Pons (tissue), 1 donor: ENCODE results near the gene TMOD1.
A peak's percentile ranks its signal among the peaks of the same experiment; 100 is the strongest.
"Not testable (repeated sequence)": the region's sequence is repeated elsewhere in the genome, so short reads cannot be mapped to it uniquely, and the experiment has no call there.

ENCODE experiments used
- DNase-seq: peaks from one replicate; pipeline ENCODE4 v3.0.0-alpha.2; 2016; ENCODE audit warnings: low spot score

The TMOD1 gene

DNA sequence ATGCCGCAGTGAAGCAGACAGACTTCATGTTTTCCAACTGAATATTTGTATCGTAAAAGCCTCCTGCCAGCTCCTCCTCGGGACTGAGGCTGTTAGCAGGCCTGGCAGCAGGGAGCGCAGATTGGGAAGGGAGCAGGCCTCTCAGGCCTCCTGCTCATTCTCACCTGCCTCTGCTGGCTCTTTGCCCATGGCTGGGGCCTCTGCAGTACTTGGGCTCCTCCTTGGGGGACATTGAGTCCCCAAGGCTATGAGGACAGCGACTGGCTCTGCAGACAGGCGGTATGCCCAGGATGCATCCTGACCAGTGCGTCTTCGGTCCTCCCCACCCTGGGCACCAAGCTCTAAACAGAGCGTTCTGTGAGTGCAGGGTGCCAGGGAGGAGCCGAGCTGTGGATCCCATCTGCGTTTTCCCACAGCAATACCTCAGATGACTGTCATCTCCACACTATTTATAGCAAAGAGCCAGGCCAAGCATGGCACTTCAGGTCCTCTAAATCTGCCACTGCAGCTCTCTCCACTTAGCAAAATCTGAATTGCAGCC is 93.0 kb downstream of the TMOD1 start:
- no peak for DNase-seq

- DNase-seq: peak; percentile 17
Measured at GRCh38 chr9:97596906-97597305, 95.4 kb downstream of the TMOD1 start.

GRCh38 chr9:97598461-97599288 is 97.2 kb downstream of the TMOD1 start:
- peak; percentile 89 for DNase-seq

- no peak for DNase-seq
Measured at GRCh38 chr9:97599314-97599846, 97.9 kb downstream of the TMOD1 start.

- DNase-seq: no peak
Measured at GRCh38 chr9:97600531-97601227, 99.2 kb downstream of the TMOD1 start.

DNA sequence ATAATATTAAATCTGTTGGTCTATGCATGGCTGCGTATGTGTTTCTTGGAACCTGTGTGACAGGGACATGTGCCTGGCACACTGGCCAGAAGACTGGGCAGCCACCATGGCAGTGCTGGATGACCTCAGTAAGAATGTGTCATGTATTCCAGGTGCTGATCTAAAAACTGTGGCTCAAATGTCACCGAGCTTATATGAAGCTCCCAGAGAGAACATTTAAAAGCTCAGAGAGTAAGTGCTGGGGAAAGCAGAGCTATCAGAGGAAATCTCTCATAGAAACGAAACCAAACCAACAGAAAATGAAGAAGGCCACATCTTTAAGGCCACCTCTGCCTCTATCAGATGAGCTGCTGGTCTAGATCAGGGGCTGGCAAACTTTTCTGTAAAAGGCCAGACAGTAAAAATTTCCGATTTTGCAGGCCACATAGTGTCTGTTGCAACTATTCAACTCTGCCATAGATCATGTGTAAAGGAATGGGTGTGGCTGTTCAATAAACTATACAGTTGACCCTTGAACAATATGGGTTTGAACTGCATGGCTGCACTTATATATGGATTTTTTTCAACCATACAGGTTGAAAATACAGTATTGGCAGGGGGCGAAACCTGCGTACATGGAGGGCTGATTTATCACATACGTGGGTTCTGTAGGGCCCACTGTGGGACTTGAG is 99.9 kb downstream of the TMOD1 start:
- no peak for DNase-seq

DNA sequence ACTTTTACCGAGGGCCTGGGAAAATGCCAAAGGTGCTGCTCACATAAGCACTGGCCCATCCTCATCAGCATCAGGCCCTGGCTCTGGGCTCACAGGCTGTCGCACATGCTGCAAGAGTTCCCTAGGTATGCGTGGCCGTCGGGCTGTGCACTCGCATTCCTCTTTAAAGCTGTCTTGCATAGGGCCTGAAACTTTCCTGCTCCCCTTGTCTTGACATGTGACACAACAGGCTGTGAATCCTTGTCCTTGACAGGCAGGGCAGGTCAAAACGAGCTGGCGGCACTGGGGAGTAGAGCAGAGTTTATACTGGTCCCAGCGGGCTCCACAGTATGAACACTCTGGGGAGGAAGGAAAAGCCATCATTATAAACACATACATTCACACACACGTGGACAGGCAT is 101.0 kb downstream of the TMOD1 start:
- no peak for DNase-seq

GRCh38 chr9:97604901-97605645 is 103.6 kb downstream of the TMOD1 start:
- DNase-seq: no peak

DNA sequence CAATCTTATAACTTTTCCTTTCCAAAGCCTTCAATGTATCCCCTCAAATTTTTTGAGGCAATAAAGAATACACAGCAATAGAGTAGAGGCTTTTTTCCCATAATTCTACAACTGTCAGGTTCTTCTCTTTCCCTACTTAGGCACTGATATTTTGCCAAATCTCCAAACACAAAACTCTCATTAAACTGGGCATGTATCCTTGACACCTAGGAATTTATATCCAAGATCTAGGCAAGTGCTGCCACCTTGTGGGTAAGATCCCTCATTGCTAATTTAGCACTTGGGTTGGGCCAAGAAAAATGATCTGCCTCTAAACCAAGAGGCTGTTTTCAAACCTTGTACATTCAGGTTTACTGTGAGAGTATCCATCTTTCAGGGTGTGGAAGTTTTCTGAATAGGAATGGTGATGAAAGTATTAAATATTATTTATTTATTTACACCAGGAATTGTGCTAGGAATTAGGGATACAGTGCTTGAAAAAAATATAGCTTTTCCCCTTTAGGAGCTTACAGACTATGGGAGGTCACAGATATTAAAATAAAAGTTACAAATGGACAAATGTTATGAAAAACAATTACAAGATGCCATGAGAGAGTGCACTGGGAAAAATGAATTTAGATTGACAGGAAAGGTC is 114.1 kb downstream of the TMOD1 start:
- DNase-seq: peak; percentile 87

DNA sequence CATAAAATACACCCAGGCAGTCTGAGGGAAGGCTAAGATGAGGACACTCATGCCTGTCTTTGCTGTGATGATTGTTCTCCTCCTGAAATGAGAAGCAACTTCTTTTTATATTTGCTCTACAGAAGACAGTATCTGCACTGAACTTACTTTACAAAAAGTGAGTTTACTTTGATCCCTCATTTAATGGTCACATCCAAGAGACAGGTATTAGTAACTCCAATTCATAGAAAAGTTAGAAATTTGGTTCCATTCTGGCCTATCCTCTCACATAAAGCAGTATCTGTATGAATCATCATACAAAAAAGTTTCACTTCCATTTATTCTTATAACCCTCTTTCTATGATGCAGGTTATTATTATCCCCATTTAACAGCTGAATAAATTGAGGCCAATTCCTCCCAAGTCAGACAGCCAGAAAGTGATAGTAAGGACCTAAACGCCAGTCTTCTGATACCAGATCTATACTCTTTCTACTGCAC is 116.5 kb downstream of the TMOD1 start:
- no peak for DNase-seq

DNA sequence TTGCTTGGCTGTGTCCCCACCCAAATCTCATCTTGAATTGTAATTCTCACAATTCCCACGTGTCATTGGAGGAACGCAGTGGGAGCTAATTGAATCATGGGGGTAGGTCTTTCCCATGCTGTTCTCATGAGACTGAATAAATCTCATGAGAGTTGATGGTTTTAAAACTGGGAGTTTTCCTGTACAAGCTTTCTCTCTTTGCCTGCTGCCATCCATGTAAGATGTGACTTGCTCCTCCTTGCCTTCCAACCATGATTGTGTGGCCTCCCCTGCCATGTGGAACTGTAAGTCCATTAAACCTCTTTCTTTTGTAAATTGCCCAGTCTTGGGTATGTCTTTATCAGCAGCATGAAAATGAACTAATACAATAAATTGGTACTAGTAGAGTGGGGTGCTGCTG is 118.6 kb downstream of the TMOD1 start:
- DNase-seq: not testable (repeated sequence)

DNA sequence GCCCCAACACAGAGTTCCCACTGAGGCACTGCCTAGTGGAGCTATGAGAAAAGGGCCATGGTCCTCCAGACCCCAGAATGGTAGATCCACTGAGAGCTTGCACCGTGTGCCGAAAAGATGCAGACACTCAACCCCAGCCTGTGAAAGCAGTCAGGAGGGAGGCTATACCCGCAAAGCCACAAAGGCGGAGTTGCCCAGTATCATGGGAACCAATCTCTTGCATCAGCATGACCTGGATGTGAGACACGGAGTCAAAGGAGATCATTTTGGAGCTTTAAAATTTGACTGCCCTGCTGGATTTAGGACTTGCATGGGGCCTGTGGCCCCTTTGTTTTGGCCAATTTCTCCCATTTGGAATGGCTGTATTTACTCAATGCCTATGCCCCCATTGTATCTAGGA is 121.0 kb downstream of the TMOD1 start:
- not testable (repeated sequence) for DNase-seq

- DNase-seq: no peak
Measured at GRCh38 chr9:97623946-97624345, 122.5 kb downstream of the TMOD1 start.

DNA sequence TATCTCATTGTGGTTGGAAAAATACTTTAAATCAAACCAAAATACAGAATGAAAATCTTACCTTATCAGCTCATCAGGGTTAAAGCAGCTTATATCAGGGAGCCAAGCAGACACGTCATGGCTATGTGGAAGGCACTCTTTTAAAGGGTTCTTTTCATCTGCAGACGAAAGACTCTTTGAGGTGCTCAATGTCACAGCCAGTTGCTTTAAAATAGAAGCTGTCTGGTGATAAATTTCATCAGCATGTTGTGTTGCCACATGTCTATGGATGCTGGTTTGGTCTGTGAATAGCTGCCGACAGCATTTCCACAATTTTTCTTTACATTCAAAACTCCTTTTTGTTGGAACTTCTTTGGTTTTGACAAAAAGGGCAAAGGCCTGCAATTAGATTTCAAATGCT is 124.2 kb downstream of the TMOD1 start:
- no peak for DNase-seq

DNA sequence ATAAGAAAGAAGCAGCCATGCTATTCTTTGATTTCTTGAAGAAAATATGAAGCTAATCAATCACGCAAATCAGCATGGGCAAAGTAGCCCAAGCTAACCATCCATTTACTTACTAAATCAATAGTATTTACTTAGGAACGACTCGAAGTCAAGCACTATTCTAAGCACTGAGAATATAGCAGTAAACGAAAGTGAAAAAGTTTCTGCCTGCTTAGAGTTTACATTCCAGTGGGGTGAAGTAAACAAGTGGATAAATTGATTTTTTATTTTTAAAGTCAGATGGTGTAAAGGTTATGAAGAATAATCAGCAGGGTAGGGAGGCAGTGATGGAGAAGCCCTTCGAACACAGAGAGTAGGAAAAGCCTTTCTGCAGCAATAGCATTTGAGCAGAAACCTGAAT is 126.2 kb downstream of the TMOD1 start:
- DNase-seq: no peak

GRCh38 chr9:97628668-97629067 is 127.2 kb downstream of the TMOD1 start:
- DNase-seq: no peak

GRCh38 chr9:97629156-97629555 is 127.7 kb downstream of the TMOD1 start:
- DNase-seq: no peak

- DNase-seq: no peak
Measured at GRCh38 chr9:97630591-97630990, 129.1 kb downstream of the TMOD1 start.

GRCh38 chr9:97632248-97632984 is 130.9 kb downstream of the TMOD1 start:
- DNase-seq: peak; percentile 70
